Activated naive CD4-positive, alpha-beta T cell treated with anti-CD3 and anti-CD28 coated beads for 36 hours (primary cell): ENCODE data around the gene EEF1G. TPM values are rescaled to one million over a fixed set of nuclear protein-coding genes. Genes with fewer than 3 reads are reported as not detected.
A peak's percentile ranks its signal among the peaks of the same experiment; 100 is the strongest.
"Not testable (repeated sequence)": the region's sequence is repeated elsewhere in the genome, so short reads cannot be mapped to it uniquely, and the experiment has no call there.

Source experiments
- CTCF ChIA-PET: fragments of 350-600 bp; sonication (Branson Sonifier 250); formaldehyde crosslinking; loops from one replicate; lab custom pipeline; 2021; ENCODE audit warnings: antibody characterized with exemption; lab: Charles Lee
- DNase-seq: peaks from one replicate; pipeline ENCODE4 v3.0.0-alpha.2; 2020
- H3K27ac Mint-ChIP-seq: one replicate; pipeline ENCODE4 v1.8.0; 2021; ENCODE audit warnings: mild to moderate bottlenecking, mixed read lengths
- H3K27me3 Mint-ChIP-seq: one replicate; pipeline ENCODE4 v1.8.0; 2021; ENCODE audit warnings: low read depth, mixed read lengths
- H3K36me3 Mint-ChIP-seq: one replicate; pipeline ENCODE4 v1.8.0; 2021; ENCODE audit warnings: low read depth, mixed read lengths
- H3K4me1 Mint-ChIP-seq: one replicate; pipeline ENCODE4 v1.8.0; 2021; ENCODE audit warnings: low read depth, mixed read lengths
- H3K4me3 Mint-ChIP-seq: one replicate; pipeline ENCODE4 v1.8.0; 2021; ENCODE audit warnings: mild to moderate bottlenecking, moderate library complexity, mixed read lengths
- H3K9me3 Mint-ChIP-seq: one replicate; pipeline ENCODE4 v1.8.0; 2021; ENCODE audit warnings: mixed read lengths
- intact Hi-C: fragments of 100-400 bp; cut with micrococcal nuclease; formaldehyde crosslinking; loops from one replicate; pipeline ENCODE4 v1.15.1; 2023
- total RNA-seq, 2 experiments: library from RNA; stranded (reverse); gene quantifications; one replicate each; pipeline ENCODE4 v1.2.3, GENCODE V29; 2021

EEF1G gene, protein sequence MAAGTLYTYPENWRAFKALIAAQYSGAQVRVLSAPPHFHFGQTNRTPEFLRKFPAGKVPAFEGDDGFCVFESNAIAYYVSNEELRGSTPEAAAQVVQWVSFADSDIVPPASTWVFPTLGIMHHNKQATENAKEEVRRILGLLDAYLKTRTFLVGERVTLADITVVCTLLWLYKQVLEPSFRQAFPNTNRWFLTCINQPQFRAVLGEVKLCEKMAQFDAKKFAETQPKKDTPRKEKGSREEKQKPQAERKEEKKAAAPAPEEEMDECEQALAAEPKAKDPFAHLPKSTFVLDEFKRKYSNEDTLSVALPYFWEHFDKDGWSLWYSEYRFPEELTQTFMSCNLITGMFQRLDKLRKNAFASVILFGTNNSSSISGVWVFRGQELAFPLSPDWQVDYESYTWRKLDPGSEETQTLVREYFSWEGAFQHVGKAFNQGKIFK
- total RNA-seq: 1,000 to 10,000 TPM; 2,282 to 2,440 TPM

DNA sequence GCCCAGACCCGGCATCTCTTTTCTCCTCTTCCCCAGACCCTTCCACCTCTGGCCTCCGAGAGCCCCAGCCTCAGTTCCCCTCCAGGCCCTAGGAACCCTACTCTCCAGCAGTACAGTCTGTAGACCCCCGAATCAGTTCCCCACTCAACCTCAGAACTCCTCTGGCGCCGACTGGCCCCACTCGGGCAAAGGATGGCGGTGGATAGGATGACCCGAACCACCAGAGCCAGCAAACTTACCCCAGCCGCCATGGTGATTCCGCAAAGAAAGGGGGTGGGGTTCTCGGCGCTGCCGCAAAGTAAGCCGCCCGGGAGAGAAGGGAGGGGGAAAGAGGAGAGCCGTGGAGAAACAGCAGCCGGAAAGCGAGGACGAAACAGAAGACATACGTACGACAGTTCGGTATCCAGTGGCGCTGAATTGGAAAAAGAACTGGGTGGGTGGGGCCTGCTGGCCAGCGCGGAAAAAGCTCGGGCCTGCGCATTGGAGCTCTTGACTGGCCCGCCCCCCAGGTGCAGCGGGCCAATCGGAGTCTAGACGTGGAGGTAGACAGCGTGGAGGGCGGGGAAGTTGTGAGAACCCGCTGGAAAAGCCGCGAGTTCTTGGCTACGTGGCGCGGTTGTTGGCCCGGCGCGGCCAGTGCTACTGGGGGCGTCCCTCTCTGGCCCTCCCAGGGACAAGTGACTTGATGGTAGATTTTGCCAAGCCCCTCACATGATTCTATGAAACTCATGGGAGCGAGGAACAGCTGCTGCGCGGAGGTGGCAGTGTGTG, at the start of gene EEF1G:
EEF1G (minus strand) TSS at position 300 of the 771 bp plus-strand sequence; CDS start at position 251, 49 bp downstream.
- Mint-ChIP-seq H3K4me3 (peak within 1 kb of the TSS; percentile 95), H3K9me3 (no peaks in the 10 kb centered on the region), H3K36me3 (peaks cover 63% of the 10 kb centered on the region), H3K27me3 (no peaks in the 10 kb centered on the region), H3K4me1 (peaks cover 44% of the 10 kb centered on the region), H3K27ac (peak within 1 kb of the TSS; percentile 97)
- CTCF ChIA-PET: interaction anchor here (0.6 to 2.7 kb wide), 6 partner anchors 13 to 179 kb away, joined by 3 to 11 read pairs (median 6); partner anchors contain the start of gene TUT1
- intact Hi-C loops: loop anchor here (1.0 to 5.0 kb wide), 8 partner anchors 13 to 269 kb away; partner anchors contain the start of genes GANAB, HNRNPUL2 and TUT1
- DNase-seq: peak; percentile 99

DNA sequence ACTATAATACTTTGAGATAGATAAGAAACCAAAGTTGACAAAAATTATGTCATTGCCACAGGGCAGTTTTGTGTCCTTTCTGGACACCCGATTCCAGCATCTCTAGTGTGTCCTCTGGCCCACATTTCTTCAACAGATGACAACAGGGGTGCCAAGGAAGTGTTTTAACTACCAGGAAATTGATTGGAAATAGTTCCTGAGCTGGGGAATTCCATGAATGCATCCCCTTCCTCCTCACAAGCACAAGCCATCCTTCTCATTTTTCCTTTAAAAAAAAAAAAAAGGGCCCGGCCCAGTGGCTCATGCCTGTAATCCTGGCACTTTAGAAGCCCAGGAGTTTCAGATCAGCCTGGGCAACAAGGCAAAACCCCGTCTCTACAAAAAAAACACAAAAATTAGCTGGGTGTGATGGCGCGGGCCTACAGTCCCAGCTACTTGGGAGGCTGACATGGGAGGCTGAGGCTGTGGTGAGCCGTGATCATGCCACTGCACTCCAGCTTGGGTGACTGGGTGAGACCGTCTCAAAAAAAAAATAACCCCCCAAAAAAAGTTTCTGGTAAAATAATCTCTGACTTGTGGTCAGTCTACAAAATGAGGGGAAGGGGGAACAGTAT, 48.9 kb upstream of the EEF1G start:
- intact Hi-C loops: loop anchor here (1.0 to 2.0 kb wide), 4 partner anchors 18 to 32 kb away; partner anchors contain the start of genes GANAB and TUT1

DNA sequence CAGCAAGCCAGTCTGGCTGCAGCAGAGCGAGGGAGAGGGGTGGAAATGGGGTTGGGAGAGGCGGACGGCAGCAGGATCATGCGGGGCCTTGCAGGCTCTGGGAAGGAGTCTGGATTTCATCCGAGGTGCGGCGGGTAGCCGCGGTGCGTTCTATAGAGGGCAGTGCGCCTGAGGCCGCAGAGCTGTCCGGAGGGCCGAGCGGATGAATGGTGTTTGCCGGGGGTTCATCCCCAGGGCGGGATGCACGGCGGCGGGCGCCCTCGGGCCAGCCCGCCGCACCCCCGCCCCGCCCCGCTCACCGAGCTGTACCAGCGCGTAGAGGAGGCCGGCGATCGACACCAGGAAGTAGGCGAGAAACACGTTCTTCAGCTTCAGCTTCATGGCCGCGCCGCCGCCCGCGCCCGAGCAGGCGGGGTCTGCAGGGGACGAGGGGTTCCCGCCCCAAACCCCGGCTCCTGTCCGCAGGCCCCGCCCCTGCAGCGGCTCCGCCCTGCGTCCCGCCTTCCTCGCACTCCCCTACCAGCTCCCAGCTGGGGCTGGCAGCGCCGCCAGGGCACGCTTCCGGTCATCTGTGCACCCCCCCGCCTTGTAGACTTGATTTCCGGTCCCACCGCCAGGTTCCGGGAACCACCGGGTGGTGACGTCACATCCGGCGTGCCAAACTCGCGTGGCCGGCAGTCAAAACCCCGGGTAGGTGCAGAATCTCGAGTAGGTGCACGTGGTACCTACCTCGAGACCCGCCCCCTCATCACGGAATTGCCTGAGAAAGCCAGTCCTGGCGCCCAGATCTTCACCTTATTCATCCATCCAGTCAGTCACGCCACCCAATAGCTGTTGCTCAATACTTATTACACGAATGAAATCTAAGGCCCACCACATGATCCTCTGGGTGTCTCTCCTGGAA, 48.1 kb upstream of the EEF1G start, which contains the start of gene B3GAT3:
B3GAT3 (minus strand) TSS at position 420 of the 904 bp plus-strand sequence; CDS start at position 381, 39 bp downstream.
- H3K36me3 Mint-ChIP-seq: peaks cover 28% of the 10 kb centered on the region
- DNase-seq: peak; percentile 97
- H3K27me3 Mint-ChIP-seq: no peaks in the 10 kb centered on the region
- H3K27ac Mint-ChIP-seq: peak within 1 kb of the TSS; percentile 93
- no peaks in the 10 kb centered on the region for H3K9me3 Mint-ChIP-seq
- CTCF ChIA-PET: interaction anchor here (0.5 to 1.7 kb wide), 8 partner anchors 10 to 261 kb away, joined by 3 to 9 read pairs (median 3); partner anchors contain the start of genes EML3 and TUT1
- peaks cover 23% of the 10 kb centered on the region for H3K4me1 Mint-ChIP-seq
- H3K4me3 Mint-ChIP-seq: peak within 1 kb of the TSS; percentile 89
- intact Hi-C loops: loop anchor here (1.0 to 2.0 kb wide), 5 partner anchors 10 to 31 kb away; partner anchors contain the start of genes EML3, GANAB and TUT1

More for the DNA sequence above, 48.9 kb upstream of the EEF1G start:
- peaks cover 30% of the 10 kb centered on the region for H3K36me3 Mint-ChIP-seq
- H3K4me1 Mint-ChIP-seq: peaks cover 23% of the 10 kb centered on the region
- peak overlapping the region; percentile 89 for H3K4me3 Mint-ChIP-seq
- H3K27ac Mint-ChIP-seq: peak overlapping the region; percentile 90
- no peaks in the 10 kb centered on the region for H3K9me3 Mint-ChIP-seq
- CTCF ChIA-PET: interaction anchor here (0.5 to 0.8 kb wide), 2 partner anchors 60 to 260 kb away, joined by 3 read pairs; no protein-coding TSS in a partner anchor
- DNase-seq: no peak
- no peaks in the 10 kb centered on the region for H3K27me3 Mint-ChIP-seq

DNA sequence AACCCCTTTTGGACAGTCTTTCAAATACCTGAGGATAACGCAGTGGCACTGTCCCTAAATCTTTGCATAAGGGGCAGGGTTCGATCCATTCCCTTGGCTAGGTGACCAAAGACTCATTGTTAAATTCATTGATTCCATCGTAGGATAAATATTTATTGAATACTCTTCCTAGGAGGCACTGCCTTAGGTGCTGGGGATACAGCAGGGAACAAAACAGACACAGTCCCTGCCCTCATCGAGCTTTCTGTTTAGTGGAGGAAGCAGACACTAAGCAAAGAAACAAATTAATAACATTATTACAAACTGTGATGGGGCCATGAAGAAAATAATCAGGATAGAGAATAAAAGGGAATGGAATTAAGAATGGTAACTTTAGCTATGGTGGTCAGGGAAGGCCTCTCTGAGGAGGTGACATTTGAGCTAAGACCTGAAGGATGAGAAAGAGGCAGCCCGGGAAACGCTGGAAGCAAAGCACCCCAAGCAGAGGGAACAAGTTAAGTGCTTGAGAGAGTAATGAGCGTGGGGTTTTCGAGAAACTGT, 47.4 kb upstream of the EEF1G start:
- Mint-ChIP-seq H3K9me3 (no peaks in the 10 kb centered on the region), H3K27me3 (no peaks in the 10 kb centered on the region), H3K4me1 (peaks cover 25% of the 10 kb centered on the region), H3K36me3 (peaks cover 24% of the 10 kb centered on the region), H3K4me3 (peak overlapping the region; percentile 89), H3K27ac (peak overlapping the region; percentile 93)
- CTCF ChIA-PET: interaction anchor here (0.6 to 1.7 kb wide), 6 partner anchors 9 to 74 kb away, joined by 3 to 9 read pairs (median 4); partner anchors contain the start of genes EML3 and TUT1
- intact Hi-C loops: loop anchor here (1.0 kb wide), 1 partner anchor 9 kb away; the partner anchor contains the start of gene EML3
- DNase-seq: no peak

DNA sequence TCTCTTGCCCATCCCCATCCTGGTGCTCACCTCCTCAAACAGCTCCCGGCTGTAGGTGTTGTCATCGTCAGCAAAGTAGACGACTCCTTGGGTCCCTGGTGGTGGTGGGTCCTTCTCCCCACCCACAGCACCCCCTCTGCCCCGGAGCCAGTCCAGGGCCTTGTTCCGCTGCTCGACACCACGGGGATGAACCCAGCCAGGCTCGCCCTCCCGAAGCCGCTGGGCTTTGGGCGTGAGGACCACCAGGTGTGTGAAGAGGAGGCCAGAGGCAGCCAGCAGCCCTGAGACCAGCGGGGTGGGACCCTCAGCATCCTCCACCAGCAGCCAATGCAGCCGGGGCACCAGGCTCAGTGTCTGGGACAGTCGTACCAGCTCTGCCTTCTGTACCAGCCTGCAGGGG, 43.3 kb upstream of the EEF1G start:
- H3K27me3 Mint-ChIP-seq, DNase-seq, intact Hi-C loops, H3K27ac Mint-ChIP-seq, H3K4me3 Mint-ChIP-seq, H3K9me3 Mint-ChIP-seq: not testable (repeated sequence)
- CTCF ChIA-PET: interaction anchor here (0.6 kb wide), 1 partner anchor 174 kb away, joined by 3 read pairs; no protein-coding TSS in a partner anchor
- Mint-ChIP-seq H3K4me1 (peaks cover 39% of the 10 kb centered on the region), H3K36me3 (peaks cover 17% of the 10 kb centered on the region)

DNA sequence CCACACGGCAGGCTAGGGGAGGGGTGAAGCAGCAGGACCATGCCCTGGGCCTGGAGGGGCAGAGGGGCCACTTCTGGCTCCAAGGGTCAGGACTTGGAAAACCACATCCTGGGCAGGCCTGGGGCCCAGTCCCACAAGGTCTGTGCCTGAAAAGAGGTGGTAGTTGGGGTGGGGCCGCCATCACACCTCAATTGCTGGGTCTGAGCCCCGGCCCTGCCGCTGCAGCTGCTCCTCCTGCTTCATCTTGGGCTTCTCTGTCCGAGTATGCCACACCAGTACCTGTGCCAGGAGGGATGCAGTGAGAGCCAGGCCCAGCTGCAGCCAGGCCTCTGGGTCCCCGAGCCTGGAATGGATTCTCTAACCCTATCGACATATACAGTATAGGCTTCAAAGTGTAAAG, 41.8 kb upstream of the EEF1G start:
- H3K9me3 Mint-ChIP-seq: no peaks in the 10 kb centered on the region
- peaks cover 46% of the 10 kb centered on the region for H3K4me1 Mint-ChIP-seq
- H3K4me3 Mint-ChIP-seq: no peak overlapping the region
- no peak for DNase-seq
- H3K27me3 Mint-ChIP-seq: no peaks in the 10 kb centered on the region
- CTCF ChIA-PET: no interaction called here
- peaks cover 17% of the 10 kb centered on the region for H3K36me3 Mint-ChIP-seq
- H3K27ac Mint-ChIP-seq: no peak overlapping the region
- intact Hi-C loops: no loop called here

DNA sequence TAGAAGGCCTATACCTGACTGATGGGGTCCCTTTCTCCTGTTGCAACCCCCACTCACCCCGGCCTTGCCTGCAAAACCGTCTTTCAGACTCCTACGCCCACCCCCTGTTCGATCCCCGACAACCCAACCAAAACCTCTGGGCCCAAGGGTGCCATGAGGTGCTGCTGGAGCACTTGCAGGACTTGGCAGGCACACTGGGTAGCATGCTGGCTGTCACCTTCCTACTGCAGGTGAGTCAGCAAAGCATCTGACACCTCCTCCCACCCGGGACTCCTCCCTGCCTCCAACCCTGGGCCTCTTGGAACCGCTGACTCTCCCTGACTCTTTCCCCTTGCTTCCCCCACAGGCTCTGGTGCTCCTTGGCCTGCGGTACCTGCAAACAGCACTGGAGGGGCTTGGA, 40.6 kb upstream of the EEF1G start:
- H3K36me3 Mint-ChIP-seq: peaks cover 23% of the 10 kb centered on the region
- peaks cover 46% of the 10 kb centered on the region for H3K4me1 Mint-ChIP-seq
- H3K4me3 Mint-ChIP-seq: no peak overlapping the region
- intact Hi-C loops: loop anchor here (5.0 kb wide), 1 partner anchor 158 kb away; the partner anchor contains the start of gene TAF6L
- DNase-seq: peak; percentile 75
- CTCF ChIA-PET: interaction anchor here (1.5 kb wide), 2 partner anchors 20 to 22 kb away, joined by 3 to 8 read pairs; no protein-coding TSS in a partner anchor
- no peaks in the 10 kb centered on the region for H3K27me3 Mint-ChIP-seq
- H3K9me3 Mint-ChIP-seq: no peaks in the 10 kb centered on the region
- peak overlapping the region; percentile 86 for H3K27ac Mint-ChIP-seq

DNA sequence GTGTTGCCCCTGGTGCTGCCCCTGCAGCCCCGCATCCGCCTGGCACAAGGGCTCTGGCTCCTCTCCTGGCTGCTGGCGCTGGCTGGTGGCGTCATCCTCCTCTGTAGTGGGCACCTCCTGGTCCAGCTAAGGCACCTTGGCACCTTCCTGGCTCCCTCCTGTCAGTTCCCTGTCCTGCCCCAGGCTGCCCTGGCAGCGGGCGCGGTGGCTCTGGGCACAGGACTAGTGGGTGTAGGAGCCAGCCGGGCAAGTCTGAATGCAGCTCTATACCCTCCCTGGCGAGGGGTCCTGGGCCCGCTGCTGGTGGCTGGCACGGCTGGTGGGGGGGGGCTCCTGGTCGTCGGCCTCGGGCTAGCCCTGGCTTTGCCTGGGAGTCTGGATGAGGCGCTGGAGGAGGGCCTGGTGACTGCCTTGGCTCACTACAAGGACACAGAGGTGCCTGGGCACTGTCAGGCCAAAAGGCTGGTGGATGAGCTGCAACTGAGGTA, 39.6 kb upstream of the EEF1G start:
- Mint-ChIP-seq H3K9me3 (no peaks in the 10 kb centered on the region), H3K4me1 (peaks cover 47% of the 10 kb centered on the region), H3K27ac (peak overlapping the region; percentile 87), H3K36me3 (peaks cover 23% of the 10 kb centered on the region), H3K27me3 (no peaks in the 10 kb centered on the region), H3K4me3 (peak overlapping the region; percentile 43)
- intact Hi-C loops: loop anchor here (5.0 kb wide), 1 partner anchor 159 kb away; the partner anchor contains the start of gene TAF6L
- DNase-seq: no peak
- CTCF ChIA-PET: interaction anchor here (0.5 to 1.5 kb wide), 3 partner anchors 14 to 30 kb away, joined by 3 to 8 read pairs (median 3); no protein-coding TSS in a partner anchor

DNA sequence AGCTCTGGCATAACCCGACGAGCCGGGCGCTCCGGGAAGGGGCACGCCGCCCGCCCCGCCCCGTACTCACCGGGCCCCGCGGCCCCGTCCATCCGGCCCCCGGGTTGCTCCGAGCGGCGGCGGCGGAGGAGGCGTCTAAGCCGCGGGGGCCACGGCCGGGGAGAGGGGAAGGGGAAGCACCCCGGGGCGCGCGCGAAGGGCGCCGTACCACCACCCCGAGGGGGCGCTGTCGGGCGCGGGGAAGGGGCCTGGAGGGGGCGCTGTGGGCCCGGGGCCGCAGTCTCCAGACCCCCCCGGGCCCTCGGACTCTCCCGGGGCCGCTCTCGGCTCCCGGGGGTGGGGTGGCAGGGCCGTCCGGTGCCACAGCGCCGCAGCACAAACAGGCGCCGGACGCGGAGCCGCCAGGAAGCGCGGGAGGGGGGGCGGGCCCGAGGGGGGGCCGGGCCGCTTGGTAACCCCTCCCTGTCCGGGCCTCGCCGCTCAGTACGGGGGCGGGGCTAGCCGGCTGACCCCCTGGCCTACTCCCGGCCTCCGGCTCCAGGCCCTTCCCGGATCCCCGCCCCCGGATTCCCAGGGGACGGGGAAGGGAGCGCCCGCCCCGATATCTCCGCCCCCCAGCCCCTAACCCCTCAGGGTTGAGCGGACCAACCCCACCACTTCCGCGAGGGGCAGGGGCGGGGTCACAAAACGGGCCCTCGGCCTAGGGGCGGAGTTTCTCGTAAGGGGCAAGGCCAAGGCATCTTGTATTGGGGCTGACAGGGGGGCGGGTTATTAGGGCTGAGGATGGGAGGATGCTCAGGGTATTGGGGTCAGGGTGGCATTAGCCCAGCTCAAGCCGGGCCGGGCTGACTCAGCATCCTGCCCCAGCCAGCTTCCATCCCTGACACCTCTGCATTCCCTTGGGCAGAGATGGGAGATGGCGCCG, 38.9 kb upstream of the EEF1G start, which contains the start of the genes EML3 and ROM1:
EML3 (minus strand) TSS at position 410 of the 925 bp plus-strand sequence; CDS start at position 92, 318 bp downstream.
ROM1 (plus strand) TSS at position 892 of the 925 bp plus-strand sequence; CDS start at position 917, 25 bp downstream.
- intact Hi-C loops: loop anchor here (1.0 to 5.0 kb wide), 5 partner anchors 9 to 160 kb away; partner anchors contain the start of genes B3GAT3, C11orf98, CSKMT and GANAB
- Mint-ChIP-seq H3K4me1 (peaks cover 54% of the 10 kb centered on the region), H3K27me3 (no peaks in the 10 kb centered on the region)

More for the DNA sequence above, 38.9 kb upstream of the EEF1G start, which contains the start of the genes EML3 and ROM1:
- Mint-ChIP-seq H3K9me3 (no peaks in the 10 kb centered on the region), H3K36me3 (peaks cover 25% of the 10 kb centered on the region), H3K27ac (peak within 1 kb of the TSS; percentile 98), H3K4me3 (peak within 1 kb of the TSS; percentile 99)
- peak; percentile 84 for DNase-seq
- CTCF ChIA-PET: interaction anchor here (0.5 to 5.3 kb wide), 17 partner anchors 8 to 188 kb away, joined by 3 to 28 read pairs (median 4); partner anchors contain the start of genes C11orf98, CSKMT, MTA2 and TUT1
